Measurements from ENCODE around the gene JAK2.

GRCh38 chr9:4984171-4984620 lies 876 bp upstream of the JAK2 start:
- TF ChIP-seq CTCF (IDR thresholded peaks at IDR 0.05; ENCODE audit: insufficient read depth, low read length) (no peak), SPI1 (IDR thresholded peaks at IDR 0.05; ENCODE audit: borderline replicate concordance, low read depth) (no peak)
